NCI-H1417 treated with DMSO at 0.1 percent for 48 hours (cell line): ENCODE results near the gene RPL31.

Source experiments
- DNase-seq: peaks from one replicate; lab custom pipeline; 2025; lab: John Stamatoyannopoulos, UW

RPL31 gene

DNA sequence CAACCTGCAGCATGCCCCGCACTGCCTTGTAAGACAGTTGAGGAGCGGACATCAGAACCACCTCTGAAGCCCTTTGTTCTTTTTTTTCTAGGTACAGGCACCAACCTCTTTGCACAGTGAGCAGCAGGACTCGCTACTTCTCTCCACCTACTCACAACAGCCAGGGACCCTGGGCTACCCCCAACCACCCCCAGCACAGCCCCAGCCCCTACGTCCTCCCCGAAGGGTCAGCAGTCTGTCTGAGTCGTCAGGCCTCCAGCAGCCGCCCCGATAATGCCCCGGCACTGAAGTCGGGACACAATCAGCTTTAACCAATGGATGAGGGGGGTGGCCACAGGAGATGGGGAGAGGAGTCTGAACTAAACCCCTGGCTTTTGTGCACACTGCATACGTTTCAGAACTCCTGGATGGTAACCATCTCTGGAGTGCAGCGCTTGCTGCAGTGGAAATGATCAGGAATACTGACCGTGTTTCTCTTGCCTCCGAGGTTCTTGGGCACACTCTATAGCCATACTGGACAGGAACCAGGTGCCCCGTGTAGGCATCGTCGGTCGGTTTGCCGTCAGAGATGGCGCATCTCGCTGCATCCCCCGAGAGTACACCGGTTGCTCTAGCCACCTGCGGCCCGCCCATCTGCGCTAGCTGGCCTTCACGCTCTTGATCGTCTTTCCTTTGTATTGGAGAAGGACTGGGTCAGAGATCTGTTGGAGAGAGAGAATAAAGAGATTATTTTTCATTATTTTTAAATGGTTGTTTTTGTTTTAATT, 6.6 kb upstream of the RPL31 start:
- DNase-seq, result no peak

- no peak for DNase-seq
These were observed 4.4 kb upstream of the RPL31 start for GRCh38 chr2:100997509-100998234.

DNA sequence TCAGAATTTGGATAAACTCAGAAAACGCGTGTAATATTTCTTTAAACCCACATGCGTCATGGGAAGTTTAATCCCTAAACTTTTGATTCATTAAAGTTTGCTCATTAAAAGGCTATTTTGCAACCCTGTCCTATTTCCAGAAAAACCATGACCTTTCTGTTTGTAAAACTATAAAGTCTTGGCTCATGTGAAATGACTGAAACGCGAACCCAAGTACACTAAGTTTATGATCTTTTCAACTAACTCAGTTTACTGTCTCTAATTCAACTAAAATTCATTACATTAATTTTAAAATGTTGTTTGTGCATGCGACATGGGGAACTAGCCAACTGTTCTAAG, 3.9 kb upstream of the RPL31 start:
- DNase-seq, result no peak

DNA sequence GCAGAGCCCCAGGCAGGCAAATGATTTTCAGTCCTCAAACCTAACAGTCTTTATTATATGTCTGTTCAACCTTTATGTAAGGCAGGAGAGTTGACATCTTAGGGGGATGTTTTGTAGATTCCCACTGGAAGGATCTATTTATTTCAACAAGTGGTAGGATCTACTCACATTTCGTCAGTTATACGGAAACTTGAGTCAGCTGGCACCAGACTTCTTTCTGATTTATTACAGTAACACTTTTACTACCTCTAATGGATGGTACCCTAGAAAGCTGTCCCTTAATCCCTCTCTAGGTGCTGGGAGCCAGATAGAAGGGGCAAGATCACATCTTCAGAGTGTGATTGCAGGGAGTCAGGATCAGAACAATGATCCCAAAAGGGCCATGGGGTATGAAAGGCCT, 2.1 kb upstream of the RPL31 start:
- DNase-seq, result no peak

DNA sequence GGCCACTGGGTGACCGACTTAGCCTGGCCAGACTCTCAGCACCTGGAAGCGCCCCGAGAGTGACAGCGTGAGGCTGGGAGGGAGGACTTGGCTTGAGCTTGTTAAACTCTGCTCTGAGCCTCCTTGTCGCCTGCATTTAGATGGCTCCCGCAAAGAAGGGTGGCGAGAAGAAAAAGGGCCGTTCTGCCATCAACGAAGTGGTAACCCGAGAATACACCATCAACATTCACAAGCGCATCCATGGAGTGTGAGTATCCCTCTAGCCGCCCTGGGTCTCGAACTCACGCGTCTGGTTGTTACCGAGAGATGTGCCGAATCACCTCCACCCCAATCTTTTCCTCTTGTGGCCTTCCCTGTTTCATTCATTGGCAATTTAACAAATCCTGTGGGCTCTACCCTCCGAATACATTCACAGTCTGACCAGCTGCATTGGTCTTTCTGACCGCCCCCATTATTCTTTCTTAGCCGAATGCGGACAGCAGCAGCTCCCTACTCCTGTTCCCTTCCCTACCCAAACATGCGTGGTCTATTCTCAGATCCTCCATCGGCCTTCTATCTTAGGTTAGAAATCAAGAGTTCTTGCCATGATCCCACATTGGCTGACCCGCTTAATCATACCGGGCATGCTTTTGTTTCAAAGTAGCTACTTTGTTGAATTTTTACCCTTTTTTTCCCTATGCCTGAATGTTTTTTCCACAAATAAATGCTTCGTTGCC, 631 bp downstream of the RPL31 start:
- DNase-seq, result no peak

- no peak for DNase-seq
These were observed 1.2 kb downstream of the RPL31 start for GRCh38 chr2:101003278-101003775.

DNA sequence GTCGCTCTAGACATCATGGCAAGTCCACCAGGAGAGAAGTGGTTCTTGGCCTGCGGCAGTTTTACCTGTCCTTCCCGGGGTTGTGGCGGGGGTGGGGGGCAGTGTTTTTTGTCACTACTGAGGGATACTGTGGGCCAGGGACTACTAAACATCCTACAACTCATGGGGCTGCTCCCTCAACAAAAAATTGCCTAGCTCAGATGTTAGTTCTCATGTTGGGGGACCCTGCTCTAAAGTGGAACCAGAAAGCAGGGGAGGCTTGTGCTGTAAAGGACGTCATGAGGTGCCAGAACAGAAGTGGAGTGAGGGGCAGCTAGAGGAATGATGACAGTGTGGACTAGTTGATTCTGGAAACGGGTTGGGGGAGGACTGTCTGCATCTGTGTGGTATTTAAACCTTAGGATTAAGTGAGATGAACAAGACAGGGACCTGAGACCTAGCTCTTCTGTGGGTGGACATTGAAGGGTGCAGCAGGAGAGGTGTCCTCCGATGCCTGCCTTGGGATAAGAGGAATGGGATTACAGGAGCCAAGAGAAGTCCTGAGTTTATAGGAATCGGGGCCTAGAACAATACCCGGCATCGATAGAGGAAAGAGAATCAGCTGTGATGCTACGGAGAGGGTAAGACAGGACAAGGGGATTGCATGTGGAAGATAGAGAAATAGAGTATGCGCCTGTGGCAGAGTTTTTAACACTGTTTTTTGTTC, 2.7 kb downstream of the RPL31 start:
- no peak for DNase-seq

DNA sequence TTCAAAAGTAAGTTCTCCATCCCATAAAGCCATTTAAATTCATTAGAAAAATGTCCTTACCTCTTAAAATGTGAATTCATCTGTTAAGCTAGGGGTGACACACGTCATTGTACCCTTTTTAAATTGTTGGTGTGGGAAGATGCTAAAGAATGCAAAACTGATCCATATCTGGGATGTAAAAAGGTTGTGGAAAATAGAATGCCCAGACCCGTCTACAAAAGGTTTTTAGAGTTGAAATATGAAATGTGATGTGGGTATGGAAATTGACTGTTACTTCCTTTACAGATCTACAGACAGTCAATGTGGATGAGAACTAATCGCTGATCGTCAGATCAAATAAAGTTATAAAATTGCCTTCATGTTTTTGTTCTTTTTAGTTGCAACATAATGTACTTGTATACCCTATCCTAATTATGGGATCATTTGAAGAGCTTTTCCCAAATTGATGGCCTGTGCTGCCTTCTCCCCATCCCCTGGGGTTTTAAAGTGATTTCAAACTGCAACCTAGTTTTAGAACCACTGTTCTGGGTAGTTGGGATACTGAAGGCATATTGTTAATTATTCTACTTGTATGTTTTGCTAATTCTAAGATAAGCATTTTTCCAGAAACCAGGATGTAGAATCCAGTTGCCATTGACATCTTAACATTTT, 4.1 kb downstream of the RPL31 start:
- no peak for DNase-seq

DNA sequence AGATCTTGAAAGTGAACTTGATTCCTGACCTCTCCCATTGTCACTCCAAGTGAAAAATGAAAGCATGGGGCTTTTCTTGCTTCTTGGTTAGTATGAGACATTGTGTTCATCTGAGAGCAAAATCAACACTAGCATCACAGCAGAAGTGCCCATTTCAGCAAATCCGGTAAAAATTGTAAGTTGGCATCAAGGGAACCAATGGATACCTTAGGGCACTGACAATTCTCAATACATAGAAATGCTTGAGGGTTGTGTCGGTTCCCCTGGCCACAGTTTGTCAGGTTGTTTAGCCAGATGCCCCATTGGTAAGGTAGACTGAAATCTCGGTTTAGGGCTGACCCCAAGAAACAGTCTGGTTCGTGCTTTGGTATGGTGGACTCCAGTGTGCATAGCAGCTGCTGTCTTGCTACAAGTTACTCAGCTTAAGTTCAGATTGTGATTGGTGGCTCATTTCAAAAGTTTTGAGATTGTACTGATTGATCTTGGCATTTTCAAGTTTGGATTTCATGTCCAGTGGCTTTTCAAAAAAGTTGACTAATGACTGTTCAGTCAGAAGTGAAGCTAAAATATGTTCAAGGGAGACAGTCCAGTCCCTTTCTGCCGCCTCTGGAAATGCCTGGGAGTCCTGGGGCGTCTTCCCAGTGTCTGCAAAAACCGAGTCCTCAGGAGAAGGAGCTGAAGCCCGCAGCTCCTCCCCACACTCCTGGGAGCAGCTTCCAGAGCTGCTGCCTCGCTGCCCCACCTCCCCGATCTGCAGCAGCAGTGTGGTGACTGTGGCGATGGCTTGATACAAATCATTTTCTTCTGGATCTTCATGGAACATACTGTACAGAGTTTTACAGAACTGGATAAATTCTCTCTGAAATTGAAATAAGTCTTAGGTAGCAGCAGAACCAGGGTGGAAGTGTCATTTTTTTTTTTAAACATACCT, 5.6 kb downstream of the RPL31 start:
- DNase-seq, result no peak

DNA sequence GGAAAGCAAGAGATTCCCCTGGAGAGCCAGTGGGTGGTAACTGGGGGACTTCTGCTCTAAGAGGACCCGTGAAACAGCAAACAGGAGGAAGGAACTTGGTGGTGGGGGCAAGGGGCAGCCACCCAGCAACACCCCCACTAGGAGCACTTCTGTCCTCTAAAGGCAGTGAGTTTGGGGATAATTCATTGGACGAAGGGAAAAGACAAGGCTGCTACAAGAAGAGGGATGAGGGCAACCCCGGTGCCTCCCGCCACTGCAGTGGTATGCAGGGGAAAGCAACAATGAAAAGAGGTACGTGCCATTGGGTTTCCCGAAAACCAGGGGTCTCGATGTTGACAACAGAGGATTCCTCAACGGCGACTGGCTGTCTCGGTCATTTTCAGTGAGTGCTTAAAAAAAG, 9.1 kb downstream of the RPL31 start:
- DNase-seq, result no peak

DNA sequence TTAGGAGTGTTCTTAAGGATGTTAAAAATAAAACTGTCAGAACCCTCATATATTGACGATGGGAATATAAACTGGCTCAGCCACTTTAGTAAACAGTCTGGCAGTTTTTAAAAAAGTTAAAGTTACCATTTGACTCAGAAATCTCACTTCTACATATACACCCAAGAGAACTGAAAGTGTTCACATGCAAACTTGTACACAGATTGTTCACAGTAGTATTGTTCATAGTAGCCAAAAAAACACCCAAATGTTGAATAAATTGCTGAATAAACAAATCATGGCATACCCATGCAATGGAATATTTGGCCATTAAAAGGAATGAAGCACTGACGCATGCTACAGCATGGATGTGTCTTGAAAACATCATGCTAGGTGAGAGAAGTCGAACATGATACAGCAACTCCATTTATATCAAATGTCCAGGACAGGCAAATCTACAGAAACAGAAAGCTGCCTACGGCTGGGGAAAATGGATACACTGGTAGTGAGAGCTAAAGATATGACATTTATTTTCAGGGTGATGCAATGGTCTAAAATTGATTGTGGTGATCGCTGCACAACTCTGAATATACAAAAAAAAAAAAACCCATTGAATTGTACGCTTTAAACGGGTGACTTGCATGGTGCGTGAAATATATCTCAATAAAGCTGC, 10.1 kb downstream of the RPL31 start:
- no peak for DNase-seq

DNA sequence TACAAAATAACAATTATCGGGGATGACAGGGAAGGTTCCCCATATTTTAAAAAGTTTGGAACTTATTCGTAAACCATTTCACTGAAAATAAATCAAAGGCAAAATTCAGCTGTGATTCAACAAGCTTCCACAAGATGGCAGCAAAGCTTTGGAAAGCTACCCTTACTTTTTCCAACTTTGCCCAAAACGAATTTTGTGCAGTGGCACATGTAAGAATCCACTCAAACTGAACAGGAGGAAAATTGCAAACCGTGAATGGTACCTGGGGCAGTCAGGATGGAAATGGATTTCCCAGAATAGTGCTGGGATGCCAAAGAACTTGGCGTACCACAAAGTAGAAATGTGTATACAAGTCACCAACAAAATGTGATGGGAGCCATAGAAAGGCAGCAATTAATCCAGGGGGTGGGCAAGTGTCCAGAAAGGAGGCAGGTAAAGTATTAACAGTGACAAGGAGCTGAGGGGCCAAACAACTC, 10.7 kb downstream of the RPL31 start:
- DNase-seq, result no peak

DNA sequence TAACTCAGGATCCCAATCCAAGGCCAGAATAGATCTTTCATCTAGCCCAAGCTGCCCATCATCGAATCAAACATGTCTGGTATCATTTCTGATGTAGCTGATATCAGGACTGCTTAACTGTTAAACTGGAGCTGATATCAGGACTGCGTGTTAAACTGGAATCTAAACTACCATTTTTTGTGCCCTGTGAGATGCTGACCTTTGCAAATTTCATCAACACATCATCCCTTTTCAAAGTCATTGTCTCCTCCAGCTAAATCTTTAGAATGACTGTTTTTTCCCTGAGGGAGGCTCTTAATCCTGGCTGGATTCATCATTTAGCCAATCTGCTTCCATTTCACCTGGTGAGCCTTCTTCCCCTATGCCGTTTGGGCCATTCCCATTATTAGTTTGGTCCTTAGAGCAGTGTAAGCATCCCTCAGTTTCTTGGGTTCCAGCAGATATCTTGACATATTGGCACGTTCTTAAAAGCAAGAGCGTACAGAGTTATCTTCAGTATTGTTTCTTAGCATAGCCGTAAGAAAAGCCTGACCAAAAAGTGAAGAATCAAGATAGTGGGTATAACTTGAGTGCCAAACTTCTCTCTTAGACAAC, 12.3 kb downstream of the RPL31 start:
- no peak for DNase-seq

DNA sequence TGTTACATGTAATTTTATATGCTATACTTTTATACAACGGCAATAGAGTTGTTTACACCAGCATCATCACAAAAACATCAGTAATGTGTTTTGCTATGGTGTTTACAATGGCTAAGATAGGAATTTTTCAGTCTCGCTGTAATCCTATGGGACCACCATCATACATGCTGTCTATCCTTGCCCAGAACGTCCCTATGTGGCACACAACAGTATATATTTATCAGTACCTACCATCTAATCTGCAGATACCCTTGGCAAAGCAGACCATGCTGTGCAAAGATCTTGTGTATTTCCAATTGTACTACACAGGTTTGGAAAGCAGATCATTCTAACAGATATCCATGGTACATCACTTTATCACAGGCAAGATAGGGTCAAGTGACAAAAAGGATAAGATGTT, 15.3 kb downstream of the RPL31 start:
- DNase-seq, result no peak

DNA sequence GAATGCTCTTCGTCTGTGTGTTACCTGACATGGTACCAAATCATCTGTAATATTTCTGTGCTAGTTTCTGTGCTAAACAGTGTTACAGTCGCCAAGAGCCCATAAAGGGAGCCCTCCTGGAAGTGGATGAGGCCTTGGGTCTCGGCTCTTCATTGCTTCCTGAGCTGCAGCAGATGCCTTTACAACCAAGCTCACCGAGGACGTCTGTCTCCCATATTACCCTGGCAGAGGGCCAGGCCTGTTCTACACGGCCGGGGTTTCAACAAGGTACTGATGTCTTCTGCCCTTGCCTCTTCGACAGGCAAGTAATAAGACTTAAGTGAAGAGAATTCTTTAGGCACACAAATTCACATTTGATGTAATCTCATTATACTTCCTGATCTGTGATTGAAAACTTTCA, 16.8 kb downstream of the RPL31 start:
- no peak for DNase-seq

- DNase-seq, result no peak
These were observed 20.1 kb downstream of the RPL31 start for GRCh38 chr2:101022221-101022620.

DNA sequence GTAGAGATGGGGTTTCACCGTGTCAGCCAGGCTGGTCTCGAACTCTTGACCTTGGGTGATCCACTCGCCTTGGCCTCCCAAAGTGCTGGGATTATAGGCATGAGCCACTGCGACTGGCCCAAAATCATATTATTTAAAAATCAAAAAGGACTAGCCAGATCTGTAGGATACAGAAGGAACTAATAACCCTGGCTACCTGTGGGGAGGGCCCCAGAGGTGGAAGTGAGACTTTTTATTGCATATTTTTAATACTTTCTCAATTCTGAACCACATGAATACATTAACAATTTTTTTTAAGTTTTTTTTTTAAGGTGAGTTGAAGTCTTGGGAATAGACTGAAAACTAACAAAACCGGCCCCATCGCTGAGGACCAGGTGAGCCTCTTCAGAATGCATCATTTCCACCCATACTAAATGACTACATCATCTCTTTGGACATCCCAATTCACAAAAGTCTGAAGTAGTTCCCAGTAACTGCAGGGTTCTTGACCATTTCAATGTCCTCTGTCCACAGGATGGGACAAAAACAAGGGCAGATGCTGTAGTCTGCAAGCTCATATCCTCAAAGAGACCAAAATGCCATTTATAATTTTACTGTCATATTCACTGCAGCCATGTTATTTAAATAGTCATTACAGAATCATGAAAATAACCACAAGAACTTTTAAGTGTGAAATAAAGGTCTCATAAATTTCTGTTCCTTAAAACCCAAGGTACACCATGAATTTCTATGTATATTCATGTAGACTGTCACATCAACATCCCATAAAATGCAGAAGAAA, 21.4 kb downstream of the RPL31 start:
- DNase-seq, result no peak

DNA sequence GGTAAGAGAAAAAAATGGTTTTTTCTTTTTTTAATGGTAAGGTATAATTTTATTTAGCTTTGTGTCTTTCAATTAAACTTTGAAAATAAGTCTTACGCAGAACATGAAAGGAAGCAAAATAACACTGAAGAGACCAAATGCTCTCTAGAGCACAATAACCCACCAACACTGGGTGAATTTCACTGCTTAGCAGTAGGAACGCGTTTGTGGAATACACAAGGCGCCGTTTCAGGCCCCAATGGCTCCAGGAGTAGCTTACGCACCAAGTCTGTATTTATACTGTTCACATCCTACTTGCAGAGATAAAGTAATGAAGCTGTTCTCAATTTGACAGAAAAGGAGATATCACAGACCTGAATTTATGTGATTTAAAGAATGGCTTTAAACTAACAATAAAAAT, 23.5 kb downstream of the RPL31 start:
- DNase-seq, result no peak

- DNase-seq, result no peak
These were observed 24.2 kb downstream of the RPL31 start for GRCh38 chr2:101026253-101026701.
